ENCODE data around the gene CUEDC1.

The CUEDC1 gene

DNA sequence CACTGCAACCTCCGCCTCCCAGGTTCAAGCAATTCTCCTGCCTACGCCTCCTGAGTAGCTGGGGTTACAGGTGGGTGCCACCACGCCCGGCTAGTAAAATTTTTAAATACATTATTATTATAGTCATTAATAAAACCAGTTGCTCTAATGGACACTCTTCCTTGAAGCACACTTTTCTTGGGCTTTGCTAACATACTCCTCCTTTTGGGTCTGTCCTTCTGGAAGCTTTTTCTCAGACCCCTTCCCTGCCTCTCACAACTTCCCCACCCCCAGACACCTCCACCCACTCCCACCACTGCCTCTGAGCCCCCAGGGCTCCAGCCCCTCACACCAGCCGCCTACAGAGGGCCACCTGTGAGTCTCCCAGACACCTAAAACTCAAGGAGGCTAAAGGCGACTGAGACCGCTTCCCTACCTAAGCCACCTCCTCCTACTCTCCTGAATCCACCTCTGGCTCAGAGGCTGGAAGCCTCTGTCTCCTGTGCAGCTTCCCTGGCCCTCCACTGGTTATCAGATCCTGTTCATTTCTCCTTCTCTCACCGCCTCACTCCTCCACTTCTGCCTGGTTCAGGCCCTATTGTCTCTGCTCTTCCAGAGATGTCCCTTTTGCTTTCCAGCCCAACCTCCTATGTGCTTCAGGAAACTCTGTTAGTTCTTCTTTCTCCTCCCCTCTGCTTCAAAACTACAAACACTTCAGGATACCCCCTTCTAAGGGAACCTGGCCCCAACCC is 2.1 kb upstream of the CUEDC1 start:
- DNase-seq, result no peak

DNA sequence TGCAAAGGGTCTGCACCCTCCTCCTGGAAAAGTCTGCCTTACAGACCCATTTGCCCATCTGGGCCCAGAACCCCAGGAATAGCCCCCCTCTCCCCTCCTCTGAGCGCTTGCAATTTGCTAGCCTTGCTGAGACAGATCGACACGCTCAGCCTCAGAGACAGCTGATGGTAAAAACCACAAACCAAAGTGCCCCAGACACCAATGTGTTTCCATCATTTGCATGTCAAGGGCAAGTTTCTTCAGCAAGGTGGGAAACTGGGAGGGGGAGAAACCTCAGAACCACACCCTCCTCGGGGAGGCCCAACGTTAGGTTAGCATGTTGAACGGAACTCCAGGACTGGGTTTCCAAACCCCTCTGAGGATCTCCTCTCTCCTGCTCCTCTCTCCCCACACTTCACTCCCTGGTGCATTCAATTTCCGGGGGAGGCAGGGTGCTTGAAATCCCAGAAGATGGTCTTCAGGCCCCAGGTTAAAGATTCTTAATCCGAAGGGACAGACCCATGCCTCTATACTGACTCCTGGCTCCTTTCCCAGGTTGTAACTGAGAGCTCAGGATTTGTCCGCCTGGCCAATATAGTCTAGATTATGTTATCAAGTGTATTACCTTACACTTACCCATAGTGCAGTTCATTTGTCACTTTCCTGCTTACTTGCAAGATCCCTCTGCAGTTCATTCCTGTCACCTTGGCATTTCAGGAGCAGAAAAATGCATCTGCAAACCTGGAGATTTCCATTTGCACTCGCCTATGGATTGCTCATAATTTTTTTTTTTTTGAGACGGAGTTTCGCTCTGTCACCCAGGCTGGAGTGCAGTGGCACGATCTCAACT is 1.3 kb upstream of the CUEDC1 start:
- DNase-seq, result no peak

DNA sequence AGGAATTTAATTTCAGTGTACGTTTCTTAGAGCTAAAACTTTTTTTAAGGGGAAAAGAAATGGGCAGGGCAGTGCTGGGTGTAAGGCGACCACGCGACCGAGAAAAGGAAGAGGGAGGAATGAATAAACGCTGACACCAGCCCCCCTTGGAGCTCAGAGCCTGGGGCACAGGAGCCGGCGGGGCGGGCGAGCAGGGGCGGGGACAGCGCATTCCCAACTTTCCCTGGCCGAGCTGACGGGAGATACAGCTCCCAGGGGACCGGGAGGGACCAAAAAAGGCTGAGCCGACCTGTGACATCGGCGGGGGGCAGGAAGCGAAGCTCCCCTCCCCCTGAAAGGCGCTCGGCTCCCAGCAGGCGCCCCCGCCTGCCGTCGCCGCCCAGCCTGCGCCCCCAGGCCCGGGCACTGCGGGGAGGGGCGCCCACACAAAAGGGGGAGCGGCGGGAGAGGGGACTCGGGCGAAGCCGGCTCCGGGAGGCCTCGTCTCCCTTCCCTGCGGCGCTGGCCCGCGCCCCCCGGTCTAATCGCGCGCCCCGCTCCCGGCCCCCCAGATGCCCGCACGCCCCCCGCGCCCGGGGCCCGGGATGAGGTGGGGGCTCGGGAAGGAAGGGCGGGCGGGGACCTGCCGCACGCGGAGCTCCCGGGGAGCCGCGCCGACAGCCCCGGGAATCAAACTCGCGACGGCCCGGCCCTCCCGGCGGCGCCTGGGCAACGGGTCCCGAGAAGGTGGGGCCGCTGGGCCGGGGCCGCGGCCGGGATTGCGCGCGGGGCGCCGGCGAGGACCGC is 622 bp downstream of the CUEDC1 start:
- peak; percentile 12 for DNase-seq

GRCh38 chr17:57953705-57954396 is 1.4 kb downstream of the CUEDC1 start:
- DNase-seq, result no peak

DNA sequence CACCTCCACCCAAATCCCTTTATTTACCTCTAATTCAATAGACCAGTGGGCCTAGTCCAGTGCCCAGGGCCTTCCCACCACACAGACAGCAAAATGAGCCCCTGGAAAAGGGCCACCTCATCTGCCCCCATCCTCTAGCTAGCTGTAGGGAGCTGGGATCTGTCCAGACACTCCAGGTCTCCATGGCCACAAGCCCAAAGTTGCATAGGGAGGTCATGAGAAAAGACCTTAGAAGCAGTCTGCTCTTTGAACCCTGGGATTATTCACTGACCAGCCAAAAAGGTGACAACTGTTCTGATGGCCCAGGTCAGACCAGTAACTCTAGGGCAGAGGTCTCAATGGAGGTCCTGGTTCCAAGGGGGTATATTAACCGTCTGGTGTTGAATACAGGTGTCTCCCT is 2.0 kb downstream of the CUEDC1 start:
- DNase-seq, result no peak

- peak; percentile 83 for DNase-seq
Measured at GRCh38 chr17:57949649-57950048, 5.6 kb downstream of the CUEDC1 start.

DNA sequence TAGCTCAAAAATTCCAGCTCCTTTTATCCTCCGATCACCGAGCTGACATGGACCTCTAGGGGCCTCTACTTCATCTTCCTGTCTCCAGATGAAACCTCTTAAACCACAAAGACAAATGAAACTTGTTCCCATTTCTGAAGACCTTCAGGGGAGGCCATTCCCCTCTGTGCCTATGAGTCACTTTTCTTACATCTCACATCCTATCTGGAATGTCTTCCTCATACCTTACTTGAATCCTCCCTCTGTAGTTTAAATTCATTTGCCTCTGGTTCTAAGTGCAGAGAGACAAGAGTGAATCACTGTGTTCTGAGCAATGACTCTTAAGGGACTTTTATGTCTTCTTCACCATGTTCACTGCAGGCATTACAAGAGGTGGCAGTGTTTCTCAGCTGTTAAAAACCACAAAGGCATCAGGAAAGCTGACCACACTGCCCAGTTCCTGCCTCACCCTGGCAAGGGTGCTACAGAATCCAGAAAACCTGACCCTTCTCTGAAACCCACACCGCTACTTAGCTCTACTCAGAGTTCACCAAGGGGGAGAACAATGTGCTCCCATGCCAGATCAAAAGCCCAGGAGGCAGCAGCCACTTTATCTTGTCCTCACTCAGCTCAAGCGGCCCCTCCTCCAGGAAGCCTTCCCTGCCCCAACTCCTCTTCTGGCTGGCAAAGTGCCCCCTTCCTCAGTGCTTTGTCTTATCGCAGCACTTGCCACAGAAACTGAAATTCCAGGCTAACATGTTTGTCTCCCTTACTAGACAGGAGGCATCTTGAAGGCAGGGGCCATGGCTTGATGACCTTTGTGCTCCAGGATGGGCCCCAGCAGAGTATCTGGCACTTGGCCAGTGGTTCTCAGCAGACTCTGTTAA is 6.4 kb downstream of the CUEDC1 start:
- DNase-seq, result peak; percentile 84

GRCh38 chr17:57948169-57948554 is 7.0 kb downstream of the CUEDC1 start:
- no peak for DNase-seq

GRCh38 chr17:57947369-57947768 is 7.8 kb downstream of the CUEDC1 start:
- no peak for DNase-seq

- DNase-seq, result peak; percentile 98
Measured at GRCh38 chr17:57946798-57947358, 8.3 kb downstream of the CUEDC1 start.

DNA sequence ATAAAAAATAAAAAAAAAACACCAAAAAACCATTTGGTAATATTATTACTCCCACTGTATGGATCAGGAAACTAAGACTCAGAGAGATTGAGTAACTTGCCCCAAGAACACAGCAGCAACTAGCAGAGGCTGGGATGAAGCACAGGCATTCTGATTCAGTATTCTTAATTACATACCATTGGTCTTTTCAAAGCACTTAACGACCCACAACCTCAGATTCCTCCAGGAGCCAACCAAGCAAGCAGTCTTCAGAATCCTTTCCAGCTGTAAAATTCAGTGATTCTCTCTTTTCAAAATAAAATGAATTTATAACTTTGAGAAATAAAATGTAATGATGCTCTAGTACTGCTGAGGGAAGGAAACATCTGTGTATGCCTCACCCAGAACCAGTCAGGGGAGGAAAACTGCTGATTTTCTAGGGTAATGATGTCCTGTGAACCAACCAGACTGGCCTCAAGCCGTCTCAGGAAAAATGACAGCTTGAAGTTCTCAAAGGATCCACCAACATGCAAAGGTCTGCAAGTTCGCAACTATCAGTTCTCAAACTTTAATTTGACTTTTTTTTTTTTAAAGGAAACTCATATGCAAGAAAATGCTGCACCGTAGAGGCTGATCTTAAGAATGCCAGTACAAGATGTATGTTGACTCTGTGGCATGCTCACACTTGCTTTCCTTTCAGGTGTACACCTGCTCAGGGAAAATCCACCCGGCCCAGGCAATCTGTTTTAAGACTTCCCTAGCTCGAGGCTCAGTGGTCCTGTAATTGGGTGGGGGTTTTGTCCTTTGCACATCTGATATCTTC is 9.0 kb downstream of the CUEDC1 start:
- peak; percentile 70 for DNase-seq

DNA sequence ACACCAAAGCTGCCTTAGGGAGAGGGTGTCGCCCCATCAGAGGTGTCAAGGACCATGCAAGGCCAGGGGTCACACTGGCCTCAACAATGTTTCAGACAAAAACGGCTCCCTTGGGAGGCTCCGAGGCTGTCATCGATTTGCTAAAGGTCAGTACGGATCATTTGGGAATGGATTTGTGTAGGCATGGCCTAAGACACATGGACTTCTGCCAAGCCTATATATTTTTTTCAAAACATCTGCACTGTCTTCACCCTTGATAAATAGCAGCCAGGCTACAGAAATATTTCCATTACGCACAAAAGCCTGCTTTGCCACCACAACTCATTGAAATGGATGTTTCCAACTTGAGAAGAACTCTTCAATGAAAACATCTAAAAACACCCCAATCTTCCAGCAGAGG is 10.3 kb downstream of the CUEDC1 start:
- no peak for DNase-seq

DNA sequence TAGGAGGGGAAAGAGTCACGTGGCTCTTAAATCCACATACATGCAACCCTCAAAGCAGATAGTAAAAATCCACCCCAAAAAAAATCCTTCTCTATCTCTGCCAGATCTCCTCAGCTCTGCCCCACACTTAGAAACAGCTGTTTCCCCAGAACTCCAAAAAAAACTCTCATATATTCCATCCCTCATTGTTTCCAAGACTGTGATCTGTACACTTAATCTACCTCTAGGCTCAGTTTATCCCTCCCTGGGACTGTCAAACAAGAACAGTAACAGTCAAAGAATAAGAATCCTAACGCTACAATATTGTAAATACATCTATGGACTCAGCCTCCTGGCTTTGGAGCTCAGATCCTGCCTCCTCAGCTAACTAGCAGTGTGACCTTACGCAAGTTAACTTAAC is 11.6 kb downstream of the CUEDC1 start:
- no peak for DNase-seq

DNA sequence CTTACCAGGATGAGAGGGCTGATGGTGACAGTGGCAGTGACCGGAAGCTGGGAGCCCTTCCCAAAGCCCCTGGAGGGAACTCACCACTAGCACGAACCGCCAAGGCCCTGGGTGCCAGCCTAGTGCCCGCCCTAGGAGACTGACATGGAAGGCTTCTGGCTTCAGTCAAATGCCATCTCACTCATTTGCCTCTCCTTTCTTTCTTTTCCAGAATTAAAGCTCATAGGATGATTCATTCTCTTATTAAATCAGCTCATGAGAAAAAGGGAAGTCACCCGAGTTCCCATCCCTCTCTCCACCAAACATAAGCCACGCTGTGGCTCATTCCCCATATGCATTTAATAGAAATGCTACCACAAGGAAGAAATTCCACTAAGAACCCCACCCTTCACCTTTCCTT is 12.1 kb downstream of the CUEDC1 start:
- DNase-seq, result peak; percentile 83

DNA sequence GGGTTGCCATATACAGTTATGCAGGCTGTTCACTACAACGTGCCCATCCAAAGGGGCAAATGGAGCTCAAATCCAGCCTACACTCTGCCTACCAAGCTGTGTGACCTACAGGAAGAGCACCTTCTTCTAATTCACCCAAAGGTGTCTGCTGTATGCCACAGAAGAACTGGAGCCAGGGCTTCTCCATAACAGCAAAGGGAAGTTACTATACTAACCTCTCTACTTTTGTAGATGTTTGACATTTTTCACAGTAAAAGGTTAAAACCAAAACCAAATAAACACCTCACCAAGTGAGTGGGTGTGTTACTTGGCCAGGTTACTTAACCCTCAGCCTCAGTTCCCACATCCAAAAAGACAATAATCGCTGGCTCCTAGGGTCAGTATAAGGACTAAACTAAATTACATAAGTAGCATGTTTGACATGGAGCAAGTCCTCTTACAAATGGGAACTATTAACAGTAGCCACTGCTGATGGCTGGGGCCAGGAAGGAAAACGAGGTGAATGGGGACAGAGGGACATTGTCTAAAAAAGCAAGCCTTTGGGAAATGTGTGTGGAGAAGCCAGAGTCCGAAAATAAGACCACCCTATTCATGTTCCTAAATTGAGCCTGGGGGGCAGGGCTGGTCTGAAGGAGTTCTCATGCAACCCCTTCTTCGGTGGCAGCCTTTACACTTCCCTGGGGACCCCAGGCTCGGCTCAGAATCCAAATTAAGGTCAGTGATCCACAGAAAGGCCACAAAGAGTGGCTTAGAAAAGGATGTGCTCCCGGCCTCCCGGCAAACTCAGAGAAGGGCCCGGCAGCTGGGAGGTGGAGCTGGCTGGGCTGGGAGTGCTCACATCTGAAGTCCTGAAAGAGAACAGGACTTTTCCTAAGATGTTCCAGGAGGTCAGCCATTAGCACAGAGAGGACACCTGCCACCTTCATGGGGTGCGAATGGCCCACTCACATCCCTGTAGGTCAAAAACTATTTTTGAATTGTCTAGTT is 13.5 kb downstream of the CUEDC1 start:
- DNase-seq, result no peak

DNA sequence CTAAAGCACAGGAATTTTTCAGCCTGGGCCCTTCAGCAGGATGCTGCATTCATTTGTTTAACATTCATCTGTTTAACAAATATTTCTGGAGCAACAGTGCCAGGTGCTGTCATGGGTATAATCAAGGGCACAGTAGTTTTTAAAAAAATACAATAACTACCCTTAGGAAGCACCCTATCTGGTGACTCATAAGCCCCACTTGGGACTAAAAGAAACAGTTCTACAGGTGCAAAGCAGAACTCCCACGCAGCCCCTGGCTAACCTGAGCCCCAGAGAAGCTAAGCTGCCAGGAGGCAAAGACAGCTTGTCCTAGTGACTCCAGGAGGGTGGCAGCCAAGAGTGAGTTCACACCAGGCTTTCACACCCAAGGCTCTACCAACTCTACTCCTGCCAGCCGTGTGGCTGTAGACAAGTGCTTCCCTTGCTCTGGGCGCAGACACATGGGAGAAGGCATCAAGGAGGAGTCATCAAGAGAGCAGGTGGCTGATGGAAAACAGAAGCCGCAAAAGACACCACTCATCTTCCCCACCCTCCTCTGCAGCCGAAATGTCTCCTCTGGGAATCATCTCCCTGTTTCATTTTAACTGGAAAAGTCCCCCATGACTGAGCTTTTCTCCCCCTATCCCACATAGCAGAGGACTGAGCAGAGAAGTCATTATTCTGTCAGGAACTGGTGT is 14.4 kb downstream of the CUEDC1 start:
- no peak for DNase-seq

DNA sequence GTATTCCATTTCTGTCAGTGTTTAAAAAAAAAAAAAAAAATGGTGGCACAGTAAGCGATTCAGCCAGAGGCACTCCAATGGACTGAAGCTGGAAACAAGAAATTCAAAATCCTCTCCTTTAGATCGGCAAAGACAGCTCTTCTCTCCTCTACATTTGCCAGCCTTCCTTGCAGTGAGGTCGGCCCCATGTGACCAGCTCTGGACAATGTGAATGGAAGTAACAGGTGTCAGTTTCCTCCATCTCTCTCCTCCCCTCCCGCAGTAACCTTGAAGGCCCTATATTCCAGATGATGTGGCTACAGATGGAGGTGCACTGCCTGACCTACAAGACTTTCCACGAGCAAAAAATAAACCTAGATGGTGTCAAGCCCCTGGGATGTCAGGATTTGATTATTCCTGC is 15.0 kb downstream of the CUEDC1 start:
- no peak for DNase-seq

- peak; percentile 84 for DNase-seq
Measured at GRCh38 chr17:57939797-57940196, 15.4 kb downstream of the CUEDC1 start.

DNA sequence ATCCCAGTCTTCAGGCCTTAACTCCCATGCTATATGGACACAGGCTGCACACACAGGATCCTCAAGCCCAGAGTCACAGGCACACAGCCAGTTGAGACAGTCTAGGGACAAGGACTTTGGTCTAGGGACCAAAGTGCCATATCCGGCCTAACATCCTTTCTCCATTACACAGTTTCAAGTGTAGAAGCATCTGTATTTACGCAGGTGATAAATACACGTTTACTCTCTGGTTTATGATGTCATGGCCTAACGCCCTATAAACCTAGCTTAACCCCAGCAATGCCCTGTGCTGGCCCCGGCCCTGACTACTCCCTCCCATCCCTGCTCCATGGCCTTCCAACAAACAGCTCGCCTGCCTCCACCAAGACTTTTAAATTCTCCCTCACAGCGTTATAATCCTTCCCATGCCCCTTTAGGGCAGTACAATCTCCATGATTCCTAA is 17.1 kb downstream of the CUEDC1 start:
- no peak for DNase-seq

Data from inflammatory macrophage treated with lipopolysaccharide for 4 hours (primary cell).